K562 (cell line): ENCODE data around the gene PLOD1. TPM values are rescaled to one million over a fixed set of nuclear protein-coding genes. Genes with fewer than 3 reads are reported as not detected.

ENCODE experiments used
- BACH1 ChIP-seq: fragments of 200-800 bp; sonication (Bioruptor generic); IDR thresholded peaks from 2 replicates; pipeline ENCODE4 v1.6.1; 2016; ENCODE audit warnings: missing genetic modification characterization, missing compliant biosample characterization
- BDP1 ChIP-seq: IDR thresholded peaks from 3 replicates; pipeline ENCODE4 v1.6.1; 2011; ENCODE audit not compliant: insufficient read length, insufficient read depth
- NCOA6 ChIP-seq: fragments of 450-650 bp; IDR thresholded peaks from 2 replicates; pipeline ENCODE4 v1.6.1; 2017; ENCODE audit warnings: mild to moderate bottlenecking
- PCBP2 ChIP-seq: fragments of 200-400 bp; formaldehyde crosslinking; IDR thresholded peaks from 2 replicates; pipeline ENCODE4 v1.6.1; 2018; ENCODE audit warnings: low read length, low read depth, mild to moderate bottlenecking, moderate library complexity; ENCODE audit not compliant: poor library complexity, severe bottlenecking
- RAD21 ChIP-seq, 2 experiments: fragments of 250-450 bp in 1 of 2; fragments of 450-650 bp in 1 of 2; sonication (Bioruptor Pico) in 1 of 2; formaldehyde crosslinking in 1 of 2; IDR thresholded peaks in 1 of 2; conservative IDR thresholded peaks in 1 of 2; 2 replicates each; pipeline versions ENCODE4 v1.4.0 to v1.8.0; 2020 to 2022; ENCODE audit warnings: mild to moderate bottlenecking in 2 of 2, moderate library complexity in 1 of 2
- RBM25 ChIP-seq: fragments of 200-400 bp; formaldehyde crosslinking; IDR thresholded peaks from 2 replicates; pipeline ENCODE4 v1.6.1; 2018; ENCODE audit warnings: low read length, low read depth, moderate library complexity; ENCODE audit not compliant: severe bottlenecking
- RFX7 ChIP-seq: fragments of 250-450 bp; sonication (Bioruptor Pico); IDR thresholded peaks from 2 replicates; pipeline ENCODE4 v1.5.1; 2021; ENCODE audit warnings: mild to moderate bottlenecking
- SREBF1 ChIP-seq: fragments of 150-350 bp; IDR thresholded peaks from 2 replicates; pipeline ENCODE4 v1.6.1; 2014; ENCODE audit warnings: antibody characterized with exemption, low read depth, low read length, borderline replicate concordance
- SRF ChIP-seq, 2 experiments: fragments of 250-450, 450-650 bp in 1 of 2; sonication (Bioruptor Pico) in 1 of 2; sonication (generic) in 1 of 2; formaldehyde crosslinking; IDR thresholded peaks; 2 replicates each; pipeline versions ENCODE4 v1.5.0 to v1.5.1; 2020 to 2022; ENCODE audit warnings: mild to moderate bottlenecking in 1 of 2, missing genetic modification reagents in 1 of 2
- TCF7L2 ChIP-seq: fragments of 150-350 bp; IDR thresholded peaks from 2 replicates; pipeline ENCODE4 v1.6.1; 2016; ENCODE audit warnings: low read depth, mild to moderate bottlenecking, low read length, moderate library complexity
- ZKSCAN8 ChIP-seq: fragments of 200-800 bp; sonication (Bioruptor generic); IDR thresholded peaks from 2 replicates; pipeline ENCODE4 v1.6.1; 2016; ENCODE audit warnings: missing genetic modification characterization, missing compliant biosample characterization
- ZNF140 ChIP-seq: fragments of 250-450 bp; sonication (Bioruptor Pico); IDR thresholded peaks from 2 replicates; pipeline ENCODE4 v1.8.0; 2021; ENCODE audit warnings: moderate library complexity, mild to moderate bottlenecking, inconsistent platforms
- ZNF143 ChIP-seq: sonication (generic); formaldehyde crosslinking; IDR thresholded peaks from 2 replicates; pipeline ENCODE4 v1.9.0; 2022; ENCODE audit warnings: mild to moderate bottlenecking, missing genetic modification reagents
- ZNF184 ChIP-seq: sonication (generic); formaldehyde crosslinking; IDR thresholded peaks from 2 replicates; pipeline ENCODE4 v1.5.0; 2020; ENCODE audit warnings: missing genetic modification reagents
- ZNF347 ChIP-seq: fragments of 450-650 bp; formaldehyde crosslinking; IDR thresholded peaks from 2 replicates; pipeline ENCODE4 v1.4.0; 2020; ENCODE audit warnings: low read depth, mild to moderate bottlenecking, moderate library complexity
- polyA plus RNA-seq, 8 experiments: library from polyadenylated mRNA; depleted of rRNA in 4 of 8; stranded (reverse) in 5 of 8; unstranded in 3 of 8; fragments of >200 nt; fragmentation: Nextera tagmentation in 2 of 8; fragmentation: Illumina TruSeq in 1 of 8; extraction: Ambion mirVana in 2 of 8; extraction: Trizol in 1 of 8; gene quantifications; 2 replicates each; pipeline versions ENCODE4 v1.2.1 to v1.2.3, GENCODE V29; 2011 to 2014; ENCODE audit warnings: inconsistent platforms in 1 of 8, missing spikeins in 1 of 8
- total RNA-seq, 7 experiments: library from RNA; depleted of rRNA in 6 of 7; stranded (reverse); fragments of >200 nt in 6 of 7; fragmentation: Illumina TruSeq in 2 of 7; extraction: Trizol in 2 of 7; gene quantifications; 2 replicates each; pipeline versions ENCODE4 v1.2.1 to v1.2.3, GENCODE V29; 2011 to 2021; ENCODE audit warnings: low replicate concordance in 1 of 7
- TF ChIP-seq, protein P1 (sequence below): sonication (generic); formaldehyde crosslinking; IDR thresholded peaks from 2 replicates; pipeline ENCODE4 v1.8.0; 2022; ENCODE audit warnings: missing genetic modification reagents, mild to moderate bottlenecking, borderline replicate concordance
- TF ChIP-seq, protein P2 (sequence below): sonication (generic); formaldehyde crosslinking; IDR thresholded peaks from 2 replicates; pipeline ENCODE4 v1.8.0; 2022; ENCODE audit warnings: mild to moderate bottlenecking, missing genetic modification reagents
- TF ChIP-seq, protein P3 (sequence below): IDR thresholded peaks from 2 replicates; pipeline ENCODE4 v1.6.1; 2012; ENCODE audit warnings: low read depth, low read length, improper control_type of control experiment, borderline replicate concordance

The PLOD1 gene
- total and polyA plus RNA-seq, 9 of the 15 experiments (the other 6 are each of a cell fraction or from before 2014, with no cell fraction given), result 16.6 to 90.8 (median 52.7) TPM

DNA sequence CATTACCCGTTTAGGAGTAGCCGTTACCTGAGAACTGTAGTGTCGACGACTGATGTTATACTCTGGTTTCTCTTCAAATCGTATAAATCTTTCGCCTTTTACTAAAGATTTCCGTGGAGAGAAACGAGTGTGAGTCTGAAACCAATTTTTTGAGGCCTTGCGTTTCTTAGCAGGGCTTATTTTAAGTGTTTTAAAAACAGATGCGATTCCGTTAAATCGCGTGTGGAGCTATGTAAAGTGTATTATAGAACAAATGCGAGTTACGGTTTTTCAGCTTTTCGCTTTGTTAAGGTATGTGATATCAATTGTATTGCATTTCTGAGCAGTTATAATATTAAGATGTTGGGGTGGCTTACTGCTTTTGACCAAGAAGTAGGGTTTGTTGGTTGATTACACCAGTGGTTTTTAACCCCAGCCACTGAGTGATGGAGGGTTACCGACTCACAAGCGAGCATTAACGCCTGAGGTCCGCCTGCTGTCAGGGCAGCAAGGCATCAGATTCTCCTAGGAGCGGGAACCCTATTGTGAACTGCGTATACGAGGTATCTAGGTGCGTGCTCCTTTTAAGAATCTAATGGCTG is 26.3 kb upstream of the PLOD1 start (continued):
- TF ChIP-seq, protein P1, sequence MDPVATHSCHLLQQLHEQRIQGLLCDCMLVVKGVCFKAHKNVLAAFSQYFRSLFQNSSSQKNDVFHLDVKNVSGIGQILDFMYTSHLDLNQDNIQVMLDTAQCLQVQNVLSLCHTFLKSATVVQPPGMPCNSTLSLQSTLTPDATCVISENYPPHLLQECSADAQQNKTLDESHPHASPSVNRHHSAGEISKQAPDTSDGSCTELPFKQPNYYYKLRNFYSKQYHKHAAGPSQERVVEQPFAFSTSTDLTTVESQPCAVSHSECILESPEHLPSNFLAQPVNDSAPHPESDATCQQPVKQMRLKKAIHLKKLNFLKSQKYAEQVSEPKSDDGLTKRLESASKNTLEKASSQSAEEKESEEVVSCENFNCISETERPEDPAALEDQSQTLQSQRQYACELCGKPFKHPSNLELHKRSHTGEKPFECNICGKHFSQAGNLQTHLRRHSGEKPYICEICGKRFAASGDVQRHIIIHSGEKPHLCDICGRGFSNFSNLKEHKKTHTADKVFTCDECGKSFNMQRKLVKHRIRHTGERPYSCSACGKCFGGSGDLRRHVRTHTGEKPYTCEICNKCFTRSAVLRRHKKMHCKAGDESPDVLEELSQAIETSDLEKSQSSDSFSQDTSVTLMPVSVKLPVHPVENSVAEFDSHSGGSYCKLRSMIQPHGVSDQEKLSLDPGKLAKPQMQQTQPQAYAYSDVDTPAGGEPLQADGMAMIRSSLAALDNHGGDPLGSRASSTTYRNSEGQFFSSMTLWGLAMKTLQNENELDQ (CRISPR knock-in tag), result no peak
- TF ChIP-seq SREBF1 (no peak), PCBP2 (no peak), RFX7 (CRISPR knock-in tag) (peak; percentile 99), NCOA6 (no peak; the same call in none of the 2 replicates), TCF7L2 (no peak), BDP1 (no peak), ZNF347 (CRISPR knock-in tag) (peak; percentile 97), ZKSCAN8 (peak; percentile 82; the same call in 1 of the 2 replicates), RBM25 (no peak), SRF (CRISPR knock-in tag; IDR thresholded peaks at IDR 0.05) (peak in 1 of 2 experiments; percentile 99; a peak in 3 of 4 replicates), ZNF140 (CRISPR knock-in tag) (peak; percentile 74; the same call in 1 of the 2 replicates), RAD21 (CRISPR knock-in tag; conservative IDR thresholded peaks at IDR 0.05 in 1 of 2, IDR thresholded peaks at IDR 0.05 in 1 of 2) (peak; percentile 15 to 32; a peak in 3 of 4 replicates), ZNF143 (CRISPR knock-in tag) (peak; percentile 76), BACH1 (tag) (peak; percentile 78), ZNF184 (CRISPR knock-in tag) (no peak)
- TF ChIP-seq, protein P2, sequence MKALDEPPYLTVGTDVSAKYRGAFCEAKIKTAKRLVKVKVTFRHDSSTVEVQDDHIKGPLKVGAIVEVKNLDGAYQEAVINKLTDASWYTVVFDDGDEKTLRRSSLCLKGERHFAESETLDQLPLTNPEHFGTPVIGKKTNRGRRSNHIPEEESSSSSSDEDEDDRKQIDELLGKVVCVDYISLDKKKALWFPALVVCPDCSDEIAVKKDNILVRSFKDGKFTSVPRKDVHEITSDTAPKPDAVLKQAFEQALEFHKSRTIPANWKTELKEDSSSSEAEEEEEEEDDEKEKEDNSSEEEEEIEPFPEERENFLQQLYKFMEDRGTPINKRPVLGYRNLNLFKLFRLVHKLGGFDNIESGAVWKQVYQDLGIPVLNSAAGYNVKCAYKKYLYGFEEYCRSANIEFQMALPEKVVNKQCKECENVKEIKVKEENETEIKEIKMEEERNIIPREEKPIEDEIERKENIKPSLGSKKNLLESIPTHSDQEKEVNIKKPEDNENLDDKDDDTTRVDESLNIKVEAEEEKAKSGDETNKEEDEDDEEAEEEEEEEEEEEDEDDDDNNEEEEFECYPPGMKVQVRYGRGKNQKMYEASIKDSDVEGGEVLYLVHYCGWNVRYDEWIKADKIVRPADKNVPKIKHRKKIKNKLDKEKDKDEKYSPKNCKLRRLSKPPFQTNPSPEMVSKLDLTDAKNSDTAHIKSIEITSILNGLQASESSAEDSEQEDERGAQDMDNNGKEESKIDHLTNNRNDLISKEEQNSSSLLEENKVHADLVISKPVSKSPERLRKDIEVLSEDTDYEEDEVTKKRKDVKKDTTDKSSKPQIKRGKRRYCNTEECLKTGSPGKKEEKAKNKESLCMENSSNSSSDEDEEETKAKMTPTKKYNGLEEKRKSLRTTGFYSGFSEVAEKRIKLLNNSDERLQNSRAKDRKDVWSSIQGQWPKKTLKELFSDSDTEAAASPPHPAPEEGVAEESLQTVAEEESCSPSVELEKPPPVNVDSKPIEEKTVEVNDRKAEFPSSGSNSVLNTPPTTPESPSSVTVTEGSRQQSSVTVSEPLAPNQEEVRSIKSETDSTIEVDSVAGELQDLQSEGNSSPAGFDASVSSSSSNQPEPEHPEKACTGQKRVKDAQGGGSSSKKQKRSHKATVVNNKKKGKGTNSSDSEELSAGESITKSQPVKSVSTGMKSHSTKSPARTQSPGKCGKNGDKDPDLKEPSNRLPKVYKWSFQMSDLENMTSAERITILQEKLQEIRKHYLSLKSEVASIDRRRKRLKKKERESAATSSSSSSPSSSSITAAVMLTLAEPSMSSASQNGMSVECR (CRISPR knock-in tag), result peak; percentile 89; the same call in 1 of the 2 replicates
- TF ChIP-seq, protein P3, sequence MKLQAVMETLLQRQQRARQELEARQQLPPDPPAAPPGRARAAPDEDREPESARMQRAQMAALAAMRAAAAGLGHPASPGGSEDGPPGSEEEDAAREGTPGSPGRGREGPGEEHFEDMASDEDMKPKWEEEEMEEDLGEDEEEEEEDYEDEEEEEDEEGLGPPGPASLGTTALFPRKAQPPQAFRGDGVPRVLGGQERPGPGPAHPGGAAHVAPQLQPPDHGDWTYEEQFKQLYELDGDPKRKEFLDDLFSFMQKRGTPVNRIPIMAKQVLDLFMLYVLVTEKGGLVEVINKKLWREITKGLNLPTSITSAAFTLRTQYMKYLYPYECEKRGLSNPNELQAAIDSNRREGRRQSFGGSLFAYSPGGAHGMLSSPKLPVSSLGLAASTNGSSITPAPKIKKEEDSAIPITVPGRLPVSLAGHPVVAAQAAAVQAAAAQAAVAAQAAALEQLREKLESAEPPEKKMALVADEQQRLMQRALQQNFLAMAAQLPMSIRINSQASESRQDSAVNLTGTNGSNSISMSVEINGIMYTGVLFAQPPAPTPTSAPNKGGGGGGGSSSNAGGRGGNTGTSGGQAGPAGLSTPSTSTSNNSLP, result peak; percentile 100
